ENCODE results near the gene PAWR.
"Not testable (repeated sequence)": the region's sequence is repeated elsewhere in the genome, so short reads cannot be mapped to it uniquely, and the experiment has no call there.

The PAWR gene

GRCh38 chr12:79585147-79585546 lies 105.6 kb downstream of the PAWR start:
- DNase-seq: no peak

GRCh38 chr12:79573820-79574219 lies 116.9 kb downstream of the PAWR start:
- DNase-seq: no peak

- DNase-seq: no peak
These were observed 121.1 kb downstream of the PAWR start for GRCh38 chr12:79569679-79570078.

- DNase-seq: no peak
These were observed 123.6 kb downstream of the PAWR start for GRCh38 chr12:79567175-79567563.

GRCh38 chr12:79566452-79567174 lies 124.2 kb downstream of the PAWR start:
- DNase-seq: no peak

- DNase-seq: not testable (repeated sequence)
These were observed 125.9 kb downstream of the PAWR start for GRCh38 chr12:79564727-79565350.

- DNase-seq: no peak
These were observed 127.6 kb downstream of the PAWR start for GRCh38 chr12:79563021-79563740.

- DNase-seq: no peak
These were observed 129.2 kb downstream of the PAWR start for GRCh38 chr12:79561401-79562132.

- DNase-seq: no peak
These were observed 130.4 kb downstream of the PAWR start for GRCh38 chr12:79560225-79560889.

- DNase-seq: no peak
These were observed 131.2 kb downstream of the PAWR start for GRCh38 chr12:79559591-79559990.

- no peak for DNase-seq
These were observed 131.8 kb downstream of the PAWR start for GRCh38 chr12:79558924-79559469.

- DNase-seq: no peak
These were observed 133.0 kb downstream of the PAWR start for GRCh38 chr12:79557690-79558315.

- DNase-seq: no peak
These were observed 135.5 kb downstream of the PAWR start for GRCh38 chr12:79555028-79555925.

GRCh38 chr12:79553863-79554574 lies 136.7 kb downstream of the PAWR start:
- no peak for DNase-seq

GRCh38 chr12:79552192-79552591 lies 138.6 kb downstream of the PAWR start:
- no peak for DNase-seq

- DNase-seq: no peak
These were observed 141.1 kb downstream of the PAWR start for GRCh38 chr12:79549531-79550271.

GRCh38 chr12:79548610-79548924 lies 142.2 kb downstream of the PAWR start:
- no peak for DNase-seq

- no peak for DNase-seq
These were observed 142.8 kb downstream of the PAWR start for GRCh38 chr12:79547735-79548609.
